A673 (cell line): ENCODE results near the gene HTR2B.
"Not testable (repeated sequence)": the region's sequence is repeated elsewhere in the genome, so short reads cannot be mapped to it uniquely, and the experiment has no call there.

ENCODE experiments used
- CTCF ChIP-seq: fragments of 300-800, 200-600 bp; sonication (generic); conservative IDR thresholded peaks from 2 replicates; pipeline ENCODE4 v1.5.1; 2017; ENCODE audit warnings: low read depth, mild to moderate bottlenecking, antibody characterized with exemption, low read length, moderate library complexity, mixed read lengths
- EZH2 ChIP-seq: fragments of 200-600 bp; sonication (generic); IDR thresholded peaks from 2 replicates; pipeline ENCODE4 v1.6.1; 2017; ENCODE audit warnings: borderline replicate concordance, low read depth, mild to moderate bottlenecking, mixed read lengths, antibody characterized with exemption, low read length; ENCODE audit not compliant: poor library complexity, severe bottlenecking

- not testable (repeated sequence) for TF ChIP-seq CTCF, EZH2
Observed at GRCh38 chr2:231100321-231100720, 24.5 kb downstream of the HTR2B start.
